SJCRH30 (cell line): ENCODE data around the gene TXNRD3. TPM values are rescaled to one million over a fixed set of nuclear protein-coding genes. Genes with fewer than 3 reads are reported as not detected.
A peak's percentile ranks its signal among the peaks of the same experiment; 100 is the strongest.
"Not testable (repeated sequence)": the region's sequence is repeated elsewhere in the genome, so short reads cannot be mapped to it uniquely, and the experiment has no call there.

ENCODE experiments used
- DNase-seq, 2 experiments: peaks; one replicate each; pipeline ENCODE4 v3.0.0-alpha.2; 2015 to 2020
- H3K27ac ChIP-seq: fragments of 250-450 bp; sonication (Bioruptor Pico); 2 replicates; pipeline ENCODE4 v1.5.1; 2020; ENCODE audit warnings: mild to moderate bottlenecking, moderate library complexity
- H3K27me3 ChIP-seq: fragments of 250-450 bp; sonication (Bioruptor Pico); 2 replicates; pipeline ENCODE4 v1.5.1; 2020; ENCODE audit warnings: mild to moderate bottlenecking, moderate library complexity
- H3K36me3 ChIP-seq: fragments of 250-450 bp; sonication (Bioruptor Pico); 2 replicates; pipeline ENCODE4 v1.5.1; 2020; ENCODE audit warnings: mild to moderate bottlenecking, moderate library complexity
- H3K4me1 ChIP-seq: fragments of 250-450 bp; sonication (Bioruptor Pico); 2 replicates; pipeline ENCODE4 v1.5.1; 2020; ENCODE audit warnings: mild to moderate bottlenecking, moderate library complexity
- H3K4me3 ChIP-seq: fragments of 250-450 bp; sonication (Bioruptor Pico); 2 replicates; pipeline ENCODE4 v1.5.1; 2020; ENCODE audit warnings: mild to moderate bottlenecking, moderate library complexity
- H3K9me3 ChIP-seq: fragments of 250-450 bp; sonication (Bioruptor Pico); replicated peaks from 2 replicates; pipeline ENCODE4 v1.5.1; 2020; ENCODE audit warnings: mild to moderate bottlenecking, moderate library complexity
- total RNA-seq: library from RNA; depleted of rRNA; stranded (reverse); fragments of >200 nt; shearing (Covaris generic); gene quantifications from 2 replicates; pipeline ENCODE4 v1.2.3, GENCODE V29; 2014

TXNRD3 gene
- total RNA-seq, 1 experiment from 2014 or later = 2.3 TPM

DNA sequence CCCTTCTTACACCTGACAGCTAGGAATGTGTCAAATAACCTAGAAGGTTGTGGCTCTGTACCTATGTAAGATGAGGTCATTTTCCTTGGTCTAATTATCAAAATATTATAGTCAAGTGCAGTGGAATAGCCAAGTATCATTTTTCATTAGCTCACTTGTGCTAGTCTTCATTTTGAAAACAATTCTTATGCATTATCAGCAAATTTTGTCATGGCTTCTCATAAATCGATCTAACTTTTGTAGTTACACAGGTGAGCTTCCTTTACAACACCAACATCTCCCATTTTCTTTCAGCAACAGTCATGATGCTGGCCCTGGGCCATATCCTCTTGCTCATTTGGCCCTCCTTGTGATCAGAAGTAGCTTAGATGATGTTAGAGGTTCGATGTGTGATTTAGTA, 10.3 kb downstream of the TXNRD3 start:
- Histone ChIP-seq H3K4me1 (no peaks in the 10 kb centered on the region), H3K4me3 (no peak overlapping the region), H3K27me3 (no peaks in the 10 kb centered on the region), H3K27ac (no peak overlapping the region), H3K9me3 (0 out of 2 replicates have a peak, but pooled peaks cover 3% of the 10 kb centered on the region), H3K36me3 (no peaks in the 10 kb centered on the region)
- no peak for DNase-seq

DNA sequence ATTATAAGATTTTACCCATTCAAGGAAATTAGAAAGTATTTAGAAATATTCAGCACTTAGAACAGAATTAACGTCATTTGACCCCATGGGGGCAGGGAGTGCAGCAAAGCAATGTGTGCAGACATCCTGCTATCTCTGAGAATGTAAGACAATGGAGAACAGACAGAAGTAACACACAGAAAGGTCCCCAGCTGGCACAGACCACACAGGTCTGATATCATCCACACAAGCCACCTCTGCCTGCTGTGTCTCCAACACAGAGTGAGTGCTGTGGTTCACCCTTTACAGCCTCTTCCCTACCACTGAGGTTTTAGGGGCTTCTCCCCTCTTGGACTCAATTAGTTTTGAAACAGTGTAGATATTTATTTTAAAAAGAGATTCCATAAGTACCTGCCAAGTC, 16.1 kb downstream of the TXNRD3 start:
- DNase-seq = no peak
- no peaks in the 10 kb centered on the region for H3K36me3 ChIP-seq
- no peak overlapping the region for H3K4me3 ChIP-seq
- H3K27ac ChIP-seq = no peak overlapping the region
- no peaks in the 10 kb centered on the region for H3K9me3 ChIP-seq
- no peaks in the 10 kb centered on the region for H3K4me1 ChIP-seq
- H3K27me3 ChIP-seq = no peaks in the 10 kb centered on the region

DNA sequence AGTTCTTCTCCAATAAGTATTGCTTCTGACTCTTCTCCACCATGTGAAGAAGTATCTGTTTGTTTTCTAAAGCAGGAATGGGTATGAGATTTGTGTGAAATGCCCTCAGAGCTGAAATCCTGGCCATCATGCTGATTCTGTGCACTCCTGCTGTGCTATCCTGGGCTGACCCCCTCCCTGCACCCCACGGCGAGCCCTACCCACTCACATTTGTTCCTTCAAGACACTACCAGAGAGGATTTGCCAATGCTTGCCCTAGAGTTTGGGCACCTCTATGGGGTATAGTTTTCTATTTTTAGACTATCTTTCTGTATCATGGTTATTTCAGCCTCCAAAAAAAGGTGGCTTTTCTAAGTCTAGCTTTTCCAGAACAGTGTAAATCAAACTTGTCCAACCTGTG, 18.5 kb downstream of the TXNRD3 start:
- Histone ChIP-seq H3K36me3 (no peaks in the 10 kb centered on the region), H3K9me3 (no peaks in the 10 kb centered on the region), H3K27me3 (no peaks in the 10 kb centered on the region), H3K4me3 (no peak overlapping the region), H3K27ac (no peak overlapping the region), H3K4me1 (no peaks in the 10 kb centered on the region)
- no peak for DNase-seq

DNA sequence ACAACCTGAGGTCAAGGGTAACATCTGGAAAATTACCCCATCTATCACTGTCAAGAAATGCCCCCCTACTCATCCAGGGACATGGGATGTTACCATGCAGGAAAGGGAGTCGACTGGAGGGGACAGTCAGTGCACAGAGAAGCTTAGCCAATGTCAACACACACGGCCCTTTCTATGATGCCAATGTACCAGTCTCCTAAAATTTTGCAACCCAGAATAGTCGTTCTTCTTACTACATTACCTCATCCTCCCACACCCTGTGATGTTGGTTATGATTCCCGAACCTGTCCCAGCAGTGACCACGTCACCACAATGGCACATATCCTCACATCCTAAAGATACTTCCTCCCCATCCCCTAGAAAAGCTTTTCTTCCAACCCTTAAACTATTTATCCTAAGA, 20.1 kb downstream of the TXNRD3 start:
- no peak overlapping the region for H3K27ac ChIP-seq
- DNase-seq = no peak
- no peaks in the 10 kb centered on the region for H3K36me3 ChIP-seq
- no peaks in the 10 kb centered on the region for H3K27me3 ChIP-seq
- no peaks in the 10 kb centered on the region for H3K9me3 ChIP-seq
- no peaks in the 10 kb centered on the region for H3K4me1 ChIP-seq
- no peak overlapping the region for H3K4me3 ChIP-seq

DNA sequence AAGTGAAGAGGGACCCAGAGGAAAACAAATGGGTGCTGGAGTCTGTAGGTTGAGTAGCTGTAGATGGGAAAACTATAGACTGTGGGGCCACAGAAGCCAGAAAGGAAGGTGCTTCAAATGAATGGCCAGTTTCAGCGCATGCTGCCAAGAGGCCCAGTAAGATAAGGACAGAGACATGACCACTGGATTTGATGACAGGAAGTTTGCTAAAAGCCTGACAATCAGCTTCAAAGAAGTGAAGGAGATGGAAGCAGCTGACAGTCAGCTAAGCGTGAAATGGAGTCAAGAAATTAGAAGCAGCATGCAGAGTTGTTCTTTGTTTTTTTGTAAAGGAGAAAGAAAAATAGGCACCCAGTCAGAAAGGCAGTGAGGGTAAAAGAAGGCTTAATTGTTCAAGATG, 24.9 kb downstream of the TXNRD3 start:
- Histone ChIP-seq H3K36me3 (no peaks in the 10 kb centered on the region), H3K4me3 (no peak overlapping the region), H3K4me1 (no peaks in the 10 kb centered on the region), H3K27me3 (no peaks in the 10 kb centered on the region), H3K27ac (no peak overlapping the region), H3K9me3 (no peaks in the 10 kb centered on the region)
- DNase-seq = no peak

DNA sequence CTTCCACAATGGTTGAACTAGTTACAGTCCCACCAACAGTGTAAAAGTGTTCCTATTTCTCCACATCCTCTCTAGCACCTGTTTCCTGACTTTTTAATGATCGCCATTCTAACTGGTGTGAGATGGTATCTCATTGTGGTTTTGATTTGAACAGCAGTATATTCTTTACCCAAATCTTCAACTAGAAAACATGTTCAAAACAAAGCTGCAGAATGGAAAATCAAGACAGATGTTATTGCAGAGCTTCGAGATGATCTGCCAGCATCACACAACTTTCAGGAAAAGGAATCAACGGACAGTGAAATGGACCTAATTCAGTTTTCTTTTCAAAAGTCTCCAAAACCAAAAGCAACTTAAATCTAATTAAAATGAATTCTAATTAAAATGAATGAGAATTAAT, 29.2 kb downstream of the TXNRD3 start:
- DNase-seq = peak in 1 of 2 experiments; percentile 9
- H3K9me3 ChIP-seq, H3K27ac ChIP-seq, H3K4me3 ChIP-seq, H3K36me3 ChIP-seq, H3K27me3 ChIP-seq: not testable (repeated sequence)
- H3K4me1 ChIP-seq = peaks cover 19% of the 10 kb centered on the region

DNA sequence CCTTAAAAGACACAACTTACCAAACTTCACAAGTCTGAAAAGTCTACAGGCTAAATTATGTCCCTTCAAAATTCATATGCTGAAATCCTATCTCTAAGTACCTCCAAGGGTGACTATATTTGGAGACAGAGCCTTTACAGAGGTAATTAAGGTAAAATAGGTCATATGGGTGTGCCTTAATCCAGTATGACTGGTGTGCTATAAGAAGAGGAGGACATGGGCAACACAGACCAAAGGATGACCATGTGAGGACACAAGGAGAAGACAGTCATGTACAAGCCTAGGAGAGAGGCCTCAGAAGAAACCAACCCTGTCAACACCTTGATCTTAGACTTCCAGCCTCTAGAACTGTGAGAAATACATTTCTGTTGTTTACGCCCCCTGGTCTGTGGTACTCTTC, 32.2 kb downstream of the TXNRD3 start:
- DNase-seq = no peak
- no peaks in the 10 kb centered on the region for H3K9me3 ChIP-seq
- H3K36me3 ChIP-seq = no peaks in the 10 kb centered on the region
- H3K27me3 ChIP-seq = no peaks in the 10 kb centered on the region
- no peak overlapping the region for H3K4me3 ChIP-seq
- peaks cover 22% of the 10 kb centered on the region for H3K4me1 ChIP-seq
- no peak overlapping the region for H3K27ac ChIP-seq

DNA sequence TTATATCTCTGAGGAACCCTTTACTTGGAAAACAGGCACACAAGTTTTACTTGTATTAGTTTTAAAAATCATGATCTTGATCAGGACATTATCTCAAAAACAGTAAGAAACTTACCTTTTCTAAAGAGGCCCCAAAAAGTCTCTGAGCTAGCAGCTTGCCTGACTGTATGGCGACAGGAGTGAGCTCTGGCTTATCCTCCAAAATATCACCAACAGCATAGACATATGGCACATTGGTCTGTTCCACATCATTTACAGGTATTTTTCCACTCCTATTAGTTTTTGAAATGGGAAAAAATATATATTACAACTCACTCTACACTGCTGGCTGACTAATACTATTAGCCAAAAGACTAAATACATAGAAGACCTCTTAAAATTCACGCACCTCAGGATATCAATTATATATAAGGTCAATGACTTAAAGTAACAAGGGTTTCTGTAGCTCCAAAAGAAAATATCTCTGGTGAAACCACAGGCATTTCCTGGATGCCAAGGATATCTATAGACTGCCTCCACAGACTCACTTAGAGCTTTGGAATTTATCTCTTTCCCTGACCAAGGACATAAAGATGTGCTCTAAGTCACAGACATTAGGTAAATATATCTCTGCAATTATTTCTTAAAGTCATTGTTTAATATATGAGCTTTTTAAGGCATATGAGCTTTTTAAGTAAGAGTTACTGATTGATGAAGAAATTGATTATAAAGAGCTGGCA, 33.1 kb downstream of the TXNRD3 start:
- Histone ChIP-seq H3K27me3 (no peaks in the 10 kb centered on the region), H3K36me3 (no peaks in the 10 kb centered on the region), H3K27ac (no peak overlapping the region), H3K4me1 (peaks cover 22% of the 10 kb centered on the region), H3K4me3 (no peak overlapping the region), H3K9me3 (no peaks in the 10 kb centered on the region)
- peak in 1 of 2 experiments; percentile 9 for DNase-seq

DNA sequence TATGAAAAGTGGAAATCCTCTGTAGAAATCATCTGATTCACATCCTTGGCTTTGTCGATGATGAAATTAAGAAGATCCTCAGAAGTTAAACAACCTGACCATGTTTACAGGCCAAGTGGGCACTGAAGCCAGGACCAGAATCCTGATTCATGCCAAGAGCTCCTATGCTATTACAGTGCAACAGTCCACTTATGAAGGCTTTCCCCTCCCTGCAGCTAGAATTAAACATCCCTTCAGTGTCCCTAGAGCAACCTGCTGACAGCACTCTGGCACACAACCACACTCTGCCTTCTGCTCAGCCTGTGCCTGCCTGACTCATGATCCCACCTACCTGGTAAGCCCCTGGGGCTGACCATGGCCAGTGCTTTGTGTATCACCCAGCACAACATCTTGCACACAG, 33.8 kb downstream of the TXNRD3 start:
- H3K27me3 ChIP-seq = no peaks in the 10 kb centered on the region
- no peaks in the 10 kb centered on the region for H3K9me3 ChIP-seq
- H3K36me3 ChIP-seq = no peaks in the 10 kb centered on the region
- H3K27ac ChIP-seq = no peak overlapping the region
- DNase-seq = peak; percentile 3 to 5
- H3K4me3 ChIP-seq = no peak overlapping the region
- H3K4me1 ChIP-seq = peaks cover 22% of the 10 kb centered on the region

DNA sequence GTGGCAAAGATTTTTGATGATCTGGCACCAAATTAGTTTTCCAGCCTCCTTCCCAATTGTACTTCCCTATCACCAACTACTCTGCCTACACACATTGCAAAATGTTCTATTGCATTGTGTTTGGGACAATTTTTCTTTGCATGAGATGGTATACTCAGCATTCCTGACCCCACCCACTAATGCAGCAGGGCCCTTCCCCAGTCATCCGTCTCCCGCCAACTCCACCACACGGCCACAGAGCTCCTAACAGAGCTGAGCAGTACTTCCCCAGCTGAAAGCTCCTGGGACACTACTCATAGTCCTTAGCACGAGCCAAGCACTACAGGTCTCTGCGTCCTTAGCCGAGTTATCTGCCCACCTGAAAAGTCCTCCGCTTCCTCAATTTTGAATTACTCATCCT, 34.2 kb downstream of the TXNRD3 start:
- DNase-seq = no peak
- H3K9me3 ChIP-seq = no peaks in the 10 kb centered on the region
- no peak overlapping the region for H3K27ac ChIP-seq
- H3K4me3 ChIP-seq = no peak overlapping the region
- H3K36me3 ChIP-seq = no peaks in the 10 kb centered on the region
- no peaks in the 10 kb centered on the region for H3K27me3 ChIP-seq
- H3K4me1 ChIP-seq = peaks cover 22% of the 10 kb centered on the region

DNA sequence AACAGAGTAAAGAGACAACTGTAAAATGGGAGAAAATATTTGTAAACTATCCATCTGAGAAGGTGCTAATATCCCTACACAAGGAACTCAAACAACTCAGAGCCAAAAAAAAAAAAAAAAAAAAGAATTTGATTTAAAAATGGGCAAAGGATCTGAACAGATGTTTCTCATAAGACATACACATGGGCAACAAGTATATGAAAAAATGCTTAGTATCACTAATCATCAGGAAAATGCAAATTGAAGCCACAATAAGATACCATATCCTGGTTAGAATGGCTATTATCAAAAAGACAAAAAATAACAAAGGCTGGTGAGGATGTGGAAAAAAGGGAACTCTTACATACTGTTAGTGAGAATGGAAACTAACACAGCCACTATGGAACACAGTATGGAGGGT, 36.2 kb downstream of the TXNRD3 start:
- H3K36me3 ChIP-seq = no peaks in the 10 kb centered on the region
- no peak overlapping the region for H3K4me3 ChIP-seq
- no peaks in the 10 kb centered on the region for H3K9me3 ChIP-seq
- DNase-seq = no peak
- no peak overlapping the region for H3K27ac ChIP-seq
- no peaks in the 10 kb centered on the region for H3K27me3 ChIP-seq
- H3K4me1 ChIP-seq = peaks cover 22% of the 10 kb centered on the region

DNA sequence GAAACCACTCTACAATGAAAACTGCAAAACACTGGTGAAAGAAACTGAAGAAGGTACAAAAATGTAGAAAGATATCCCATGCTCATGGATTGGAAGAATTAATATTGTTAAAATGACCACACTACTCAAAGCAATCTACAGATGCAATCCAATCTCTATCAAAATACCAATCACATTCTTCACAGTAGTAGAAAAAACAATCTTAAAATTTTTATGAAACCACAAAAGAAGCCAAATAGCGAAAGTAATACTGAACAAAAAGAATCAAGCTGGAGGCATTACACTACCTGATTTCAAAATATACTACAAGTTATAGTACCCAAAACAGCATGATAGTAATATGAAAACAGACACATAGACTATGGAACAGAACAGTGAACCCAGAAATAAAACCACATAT, 36.9 kb downstream of the TXNRD3 start:
- Histone ChIP-seq H3K27me3 (no peaks in the 10 kb centered on the region), H3K9me3 (no peaks in the 10 kb centered on the region), H3K4me1 (peaks cover 22% of the 10 kb centered on the region), H3K4me3 (no peak overlapping the region), H3K36me3 (no peaks in the 10 kb centered on the region), H3K27ac (no peak overlapping the region)
- no peak for DNase-seq

DNA sequence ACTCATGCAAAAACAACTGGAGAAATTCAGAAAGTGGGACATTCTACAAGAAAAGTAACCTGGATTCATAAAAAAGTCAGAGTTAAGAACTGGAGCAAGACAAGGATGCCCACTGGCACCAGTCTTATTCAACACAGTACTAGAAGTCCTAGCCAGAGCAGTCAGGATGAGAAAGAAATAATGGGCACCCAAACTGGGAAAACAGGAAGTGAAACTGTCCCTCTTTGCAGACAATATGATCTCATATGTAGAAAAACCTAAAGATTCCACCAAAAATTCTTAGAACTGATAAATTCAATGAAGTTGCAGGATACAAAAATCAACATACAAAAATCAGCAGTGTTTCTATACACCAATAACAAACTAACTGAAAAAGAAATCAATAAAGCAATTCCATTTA, 37.4 kb downstream of the TXNRD3 start:
- no peak for DNase-seq
- Histone ChIP-seq H3K9me3 (no peaks in the 10 kb centered on the region), H3K27ac (no peak overlapping the region), H3K4me1 (peaks cover 17% of the 10 kb centered on the region), H3K36me3 (no peaks in the 10 kb centered on the region), H3K27me3 (no peaks in the 10 kb centered on the region), H3K4me3 (no peak overlapping the region)

DNA sequence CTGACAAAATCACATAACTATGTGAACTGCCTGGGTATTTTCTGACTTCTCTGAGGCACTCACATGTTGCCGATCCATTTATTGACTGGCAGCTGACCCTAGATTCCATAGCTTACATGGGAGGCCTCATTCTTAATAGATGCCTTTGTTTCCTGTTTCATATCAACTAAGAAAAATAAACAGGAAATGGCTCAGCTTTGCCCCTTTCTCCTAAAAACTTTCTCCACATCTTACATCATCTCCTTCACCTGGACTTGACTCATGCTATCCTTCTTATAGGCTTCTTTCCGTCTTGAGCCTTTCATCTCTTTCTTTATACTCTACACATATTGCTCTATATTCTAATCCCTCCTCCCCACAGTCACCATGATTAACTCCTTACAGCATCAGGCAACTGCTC, 38.0 kb downstream of the TXNRD3 start:
- H3K4me3 ChIP-seq = no peak overlapping the region
- H3K4me1 ChIP-seq = peaks cover 13% of the 10 kb centered on the region
- no peaks in the 10 kb centered on the region for H3K9me3 ChIP-seq
- H3K27ac ChIP-seq = no peak overlapping the region
- no peaks in the 10 kb centered on the region for H3K36me3 ChIP-seq
- no peaks in the 10 kb centered on the region for H3K27me3 ChIP-seq
- no peak for DNase-seq

DNA sequence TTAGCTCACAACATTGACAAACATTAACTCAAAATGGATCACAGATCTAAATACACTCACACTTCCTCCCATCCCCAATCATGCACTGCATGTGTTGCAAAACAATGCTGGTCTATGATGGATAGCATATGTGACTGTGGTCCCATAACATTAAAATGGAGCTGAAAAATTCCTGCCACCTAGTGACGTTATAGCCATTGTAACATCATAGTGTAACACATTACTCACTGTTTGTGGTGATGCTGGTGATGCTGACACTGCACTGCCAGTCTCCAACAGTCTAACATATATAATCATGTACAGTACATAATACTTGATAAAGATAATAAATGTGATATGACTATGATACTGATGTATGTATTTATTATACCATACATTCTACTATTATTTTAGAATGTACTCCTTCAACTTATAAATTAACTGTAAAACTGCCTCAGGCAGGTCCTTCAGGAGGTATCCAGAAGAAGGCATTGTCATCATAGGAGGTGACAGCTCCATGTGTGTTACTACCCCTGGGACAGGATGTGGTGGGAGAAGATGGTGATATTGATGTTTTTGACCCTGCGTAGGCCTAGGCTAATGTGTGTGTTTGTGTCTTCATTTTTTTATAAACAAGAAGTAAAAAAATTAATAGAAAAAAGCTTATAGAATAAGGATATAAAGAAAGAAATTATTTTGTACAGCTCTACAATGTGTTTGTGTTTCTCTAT, 41.3 kb downstream of the TXNRD3 start:
- no peaks in the 10 kb centered on the region for H3K4me1 ChIP-seq
- no peak for DNase-seq
- no peak overlapping the region for H3K4me3 ChIP-seq
- H3K9me3 ChIP-seq = no peaks in the 10 kb centered on the region
- H3K36me3 ChIP-seq = no peaks in the 10 kb centered on the region
- no peaks in the 10 kb centered on the region for H3K27me3 ChIP-seq
- no peak overlapping the region for H3K27ac ChIP-seq
